ENCODE measurements around the gene NAPSA. TPM values are rescaled to one million over a fixed set of nuclear protein-coding genes. Genes with fewer than 3 reads are reported as not detected.

NAPSA gene
- total and polyA plus RNA-seq, 10 of the 15 experiments (the other 5 are each of a cell fraction or from before 2014, with no cell fraction given): 6.7 to 45.4 (median 17.1) TPM

GRCh38 chr19:50326101-50326664 lies 39.3 kb downstream of the NAPSA start:
- no peaks in the 10 kb centered on the region for H3K36me3 ChIP-seq (ENCODE audit: control insufficient read depth in 2 of 2, insufficient read depth in 2 of 2, low read length in 1 of 2)
- no peak overlapping the region for H2AFZ ChIP-seq (ENCODE audit: control insufficient read depth, low read depth, low read length)
- H3K4me3 ChIP-seq: no peak overlapping the region; the same call in 1 of the 2 replicates
- in situ Hi-C loops (cut with MboI): loop anchor here (25.0 kb wide), 1 partner anchor 1036 kb away; the partner anchor contains the start of genes CLDND2, ETFB and NKG7
- 36% methylated on average over 26 of the region's 26 CpGs for WGBS (ENCODE audit: insufficient coverage, insufficient replicate concordance, low lambda C conversion rate, missing lambda C conversion rate)
- intact Hi-C loops (cut with micrococcal nuclease; ENCODE audit: unreplicated experiment): no loop called here
- no peaks in the 10 kb centered on the region; the same call in 2 of the 3 replicates for H3K9me3 ChIP-seq (replicated peaks; ENCODE audit: control insufficient read depth, insufficient read depth, low read length)
- no peak overlapping the region for H3K27ac ChIP-seq (ENCODE audit: control insufficient read depth, insufficient read depth)
- DNase-seq (ENCODE audit: low read depth, low spot score) (no peak), ATAC-seq (no peak), FAIRE-seq (no peak)
- H3K79me2 ChIP-seq (ENCODE audit: control insufficient read depth, insufficient read depth, low read length): no peaks in the 10 kb centered on the region
- ChIA-PET SMC1A (ENCODE audit: uncharacterized antibody, unreplicated experiment) (interaction anchor here (1.0 kb wide), 1 partner anchor 10 kb away, joined by 3 read pairs; no protein-coding TSS in a partner anchor), CTCF (interaction anchor here (0.9 kb wide), 1 partner anchor 20 kb away, joined by 3 read pairs; no protein-coding TSS in a partner anchor), RAD21 (ENCODE audit: unreplicated experiment) (interaction anchor here (1.0 to 1.3 kb wide), 2 partner anchors 134 to 178 kb away, joined by 3 to 4 read pairs; no protein-coding TSS in a partner anchor), POLR2A (interaction anchor here (0.6 kb wide), 3 partner anchors 24 to 483 kb away, joined by 3 to 4 read pairs (median 4); no protein-coding TSS in a partner anchor)
- H3K27me3 ChIP-seq (replicated peaks in 1 of 2; ENCODE audit: control insufficient read depth in 2 of 2, insufficient read depth in 2 of 2, low read length in 1 of 2): peaks cover 2 to 16% of the 10 kb centered on the region in 2 experiments; a peak in 3 of 4 replicates
- TF ChIP-seq PAX8 (IDR thresholded peaks at IDR 0.05) (no peak), MLLT1 (IDR thresholded peaks at IDR 0.05) (no peak), ELK1 (IDR thresholded peaks at IDR 0.05; ENCODE audit: low read depth, low read length) (no peak), CBFB (IDR thresholded peaks at IDR 0.05; ENCODE audit: low read depth) (no peak), IRF3 (IDR thresholded peaks at IDR 0.05) (no peak), KAT2A (conservative IDR thresholded peaks at IDR 0.05; ENCODE audit: control insufficient read depth, low read depth, low read length) (no peak)
- H3K4me2 ChIP-seq (ENCODE audit: control insufficient read depth, insufficient read depth): peak overlapping the region; percentile 62
- peaks cover 4% of the 10 kb centered on the region; the same call in 1 of the 2 replicates for H4K20me1 ChIP-seq (ENCODE audit: control insufficient read depth, insufficient read depth)
- BruUV-seq (replicated peaks): no TSS peak
- H3K4me1 ChIP-seq (ENCODE audit: control insufficient read depth, insufficient read depth, low read length): peaks cover 15% of the 10 kb centered on the region
- H3K9ac ChIP-seq (ENCODE audit: control insufficient read depth, insufficient read depth, low read length): no peak overlapping the region

All from GM12878 (cell line).